WTC11 (cell line): ENCODE measurements around the gene CPNE4.

Experiments
- ARID4B ChIP-seq: sonication (generic); formaldehyde crosslinking; IDR thresholded peaks from 2 replicates; pipeline ENCODE4 v1.8.0; 2023; ENCODE audit warnings: missing genetic modification reagents, mild to moderate bottlenecking, borderline replicate concordance
- ATF2 ChIP-seq: sonication (generic); formaldehyde crosslinking; IDR thresholded peaks from 2 replicates; pipeline ENCODE4 v1.8.1; 2022; ENCODE audit warnings: low read depth, missing genetic modification reagents, borderline replicate concordance
- CTCF ChIP-seq: fragments of 200-600 bp; IDR thresholded peaks from 2 replicates; pipeline ENCODE4 v1.8.0; 2022; ENCODE audit warnings: antibody characterized with exemption
- FOXP1 ChIP-seq: sonication (generic); formaldehyde crosslinking; IDR thresholded peaks from 2 replicates; pipeline ENCODE4 v1.8.0; 2022; ENCODE audit warnings: missing genetic modification reagents, mild to moderate bottlenecking, moderate library complexity, borderline replicate concordance
- IRF2 ChIP-seq: sonication (generic); formaldehyde crosslinking; IDR thresholded peaks from 2 replicates; pipeline ENCODE4 v1.8.0; 2022; ENCODE audit warnings: low read depth, missing genetic modification reagents, borderline replicate concordance
- MAX ChIP-seq: sonication (generic); formaldehyde crosslinking; IDR thresholded peaks from 2 replicates; pipeline ENCODE4 v1.8.0; 2022; ENCODE audit warnings: mild to moderate bottlenecking, missing genetic modification reagents
- MYBL2 ChIP-seq: sonication (generic); formaldehyde crosslinking; IDR thresholded peaks from 2 replicates; pipeline ENCODE4 v1.8.1; 2023; ENCODE audit warnings: mild to moderate bottlenecking, moderate library complexity, missing genetic modification reagents
- NFYB ChIP-seq: sonication (generic); formaldehyde crosslinking; conservative IDR thresholded peaks from 2 replicates; pipeline ENCODE4 v1.8.0; 2022; ENCODE audit warnings: low read depth, missing genetic modification reagents
- RELA ChIP-seq: sonication (generic); formaldehyde crosslinking; IDR thresholded peaks from 2 replicates; pipeline ENCODE4 v1.8.1; 2022; ENCODE audit warnings: missing genetic modification reagents, mild to moderate bottlenecking, borderline replicate concordance
- SOX15 ChIP-seq: fragments of 250-450 bp; sonication (Bioruptor Pico); IDR thresholded peaks from 2 replicates; pipeline ENCODE4 v1.9.0; 2021; ENCODE audit warnings: mild to moderate bottlenecking
- SP1 ChIP-seq: sonication (generic); formaldehyde crosslinking; conservative IDR thresholded peaks from 2 replicates; pipeline ENCODE4 v1.8.1; 2022; ENCODE audit warnings: missing genetic modification reagents
- USF1 ChIP-seq: sonication (generic); formaldehyde crosslinking; IDR thresholded peaks from 2 replicates; pipeline ENCODE4 v1.8.0; 2022; ENCODE audit warnings: mild to moderate bottlenecking, missing genetic modification reagents
- ZNF138 ChIP-seq: sonication (generic); formaldehyde crosslinking; conservative IDR thresholded peaks from 2 replicates; pipeline ENCODE4 v1.8.1; 2022; ENCODE audit warnings: mild to moderate bottlenecking, moderate library complexity, missing genetic modification reagents
- ZSCAN18 ChIP-seq: fragments of 250-450 bp; sonication (Bioruptor Pico); IDR thresholded peaks from 2 replicates; pipeline ENCODE4 v2.1.2; 2022; ENCODE audit warnings: mild to moderate bottlenecking, moderate library complexity

GRCh38 chr3:131708241-131708640, 326.6 kb downstream of the CPNE4 start:
- TF ChIP-seq CTCF (no peak), SP1 (CRISPR knock-in tag) (no peak), NFYB (CRISPR knock-in tag) (no peak), USF1 (no peak), ATF2 (no peak), IRF2 (CRISPR knock-in tag) (no peak), SOX15 (CRISPR knock-in tag) (no peak), MAX (CRISPR knock-in tag) (no peak), ARID4B (CRISPR knock-in tag) (no peak), RELA (CRISPR knock-in tag) (no peak), MYBL2 (CRISPR knock-in tag) (no peak), FOXP1 (CRISPR knock-in tag) (no peak), ZNF138 (no peak), ZSCAN18 (no peak)
